Measurements from ENCODE around the gene BIVM. TPM values are rescaled to one million over a fixed set of nuclear protein-coding genes. Genes with fewer than 3 reads are reported as not detected.

BIVM gene
- total and polyA plus RNA-seq, 2 donors (not counting 3 experiments of a cell fraction or from before 2014, with no cell fraction given): 7.7 to 20.3 TPM

DNA sequence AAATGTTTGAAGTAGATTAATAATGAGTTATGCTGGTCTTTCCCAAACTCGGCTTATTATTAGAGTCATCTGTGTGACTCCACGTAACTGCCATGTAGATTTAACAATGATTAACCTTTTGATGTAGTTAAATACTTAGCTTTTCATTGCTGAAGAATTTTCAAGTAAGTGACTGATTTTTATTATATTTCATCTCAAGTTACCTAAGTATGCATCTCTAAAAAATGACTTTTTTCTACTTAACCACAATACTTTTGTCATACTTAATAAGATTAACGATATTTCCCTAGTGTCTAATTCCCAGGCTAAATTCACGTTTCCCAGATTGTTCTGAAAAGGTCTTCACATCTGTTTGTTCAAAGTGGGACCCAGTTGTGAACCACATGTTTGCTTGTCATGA, 17.8 kb downstream of the BIVM start:
- Histone ChIP-seq H3K27me3 (ENCODE audit: control insufficient read depth in 2 of 2, insufficient read depth in 2 of 2, low read length in 2 of 2) (no peaks in the 10 kb centered on the region), H3K9me1 (replicated peaks; ENCODE audit: control insufficient read depth, extremely low read depth, insufficient read depth, low read length) (no peaks in the 10 kb centered on the region), H3K4me2 (ENCODE audit: insufficient read depth, low read length) (no peak overlapping the region), H3K79me2 (ENCODE audit: control insufficient read depth, insufficient read depth, low read length) (peaks cover 16% of the 10 kb centered on the region), H2AFZ (ENCODE audit: low read depth, low read length) (no peak overlapping the region), H3K27ac (ENCODE audit: insufficient read depth, low read depth, low read length) (no peak overlapping the region), H3K4me1 (ENCODE audit: control insufficient read depth, extremely low read depth, insufficient read depth, low read length) (peaks cover 2% of the 10 kb centered on the region), H3K36me3 (ENCODE audit: control insufficient read depth in 2 of 2, extremely low read depth in 1 of 2, insufficient read depth in 2 of 2, low read length in 2 of 2) (peaks cover 0 to 2% of the 10 kb centered on the region in 2 experiments), H3K9me3 (replicated peaks; ENCODE audit: control insufficient read depth, insufficient read depth, low read length) (no peaks in the 10 kb centered on the region), H3K9ac (replicated peaks; ENCODE audit: extremely low read depth, insufficient read depth, low read length) (no peak overlapping the region), H4K20me1 (replicated peaks; ENCODE audit: control insufficient read depth, extremely low read depth, insufficient read depth, low read length) (peaks cover 3% of the 10 kb centered on the region), H3K4me3 (replicated peaks in 1 of 3; ENCODE audit: insufficient read depth in 1 of 3, low read depth in 1 of 3, low read length in 3 of 3) (no peak overlapping the region)
- FAIRE-seq: no peak
- CTCF ChIA-PET: no interaction called here
- POLR2A ChIA-PET: no interaction called here
- BruUV-seq (replicated peaks): no TSS peak
- TF ChIP-seq GATA2 (IDR thresholded peaks at IDR 0.05; ENCODE audit: insufficient read depth, insufficient read length, low read depth, low read length) (no peak), EZH2 (IDR thresholded peaks at IDR 0.05; ENCODE audit: borderline replicate concordance, low read depth, low read length, severe bottlenecking) (no peak), JUN (IDR thresholded peaks at IDR 0.05; ENCODE audit: borderline replicate concordance, insufficient read depth, insufficient read length, low read depth) (no peak), FOS (IDR thresholded peaks at IDR 0.05; ENCODE audit: borderline replicate concordance, insufficient read depth, low read length) (no peak), MYC (IDR thresholded peaks at IDR 0.05; ENCODE audit: low read depth, low read length) (no peak)
- TF ChIP-seq, protein P1, sequence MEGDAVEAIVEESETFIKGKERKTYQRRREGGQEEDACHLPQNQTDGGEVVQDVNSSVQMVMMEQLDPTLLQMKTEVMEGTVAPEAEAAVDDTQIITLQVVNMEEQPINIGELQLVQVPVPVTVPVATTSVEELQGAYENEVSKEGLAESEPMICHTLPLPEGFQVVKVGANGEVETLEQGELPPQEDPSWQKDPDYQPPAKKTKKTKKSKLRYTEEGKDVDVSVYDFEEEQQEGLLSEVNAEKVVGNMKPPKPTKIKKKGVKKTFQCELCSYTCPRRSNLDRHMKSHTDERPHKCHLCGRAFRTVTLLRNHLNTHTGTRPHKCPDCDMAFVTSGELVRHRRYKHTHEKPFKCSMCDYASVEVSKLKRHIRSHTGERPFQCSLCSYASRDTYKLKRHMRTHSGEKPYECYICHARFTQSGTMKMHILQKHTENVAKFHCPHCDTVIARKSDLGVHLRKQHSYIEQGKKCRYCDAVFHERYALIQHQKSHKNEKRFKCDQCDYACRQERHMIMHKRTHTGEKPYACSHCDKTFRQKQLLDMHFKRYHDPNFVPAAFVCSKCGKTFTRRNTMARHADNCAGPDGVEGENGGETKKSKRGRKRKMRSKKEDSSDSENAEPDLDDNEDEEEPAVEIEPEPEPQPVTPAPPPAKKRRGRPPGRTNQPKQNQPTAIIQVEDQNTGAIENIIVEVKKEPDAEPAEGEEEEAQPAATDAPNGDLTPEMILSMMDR (IDR thresholded peaks at IDR 0.05; ENCODE audit: extremely low read depth in 1 of 2, insufficient read depth in 1 of 2, low read depth in 1 of 2, low read length in 2 of 2): no peak
- intact Hi-C loops (cut with micrococcal nuclease) (no loop called here), dilution Hi-C loops (cut with MboI; ENCODE audit: extremely low pct_ligation_motif_present, low sequenced_read_pairs) (no loop called here)
- DNase-seq (ENCODE audit: low read depth, low spot score): no peak

DNA sequence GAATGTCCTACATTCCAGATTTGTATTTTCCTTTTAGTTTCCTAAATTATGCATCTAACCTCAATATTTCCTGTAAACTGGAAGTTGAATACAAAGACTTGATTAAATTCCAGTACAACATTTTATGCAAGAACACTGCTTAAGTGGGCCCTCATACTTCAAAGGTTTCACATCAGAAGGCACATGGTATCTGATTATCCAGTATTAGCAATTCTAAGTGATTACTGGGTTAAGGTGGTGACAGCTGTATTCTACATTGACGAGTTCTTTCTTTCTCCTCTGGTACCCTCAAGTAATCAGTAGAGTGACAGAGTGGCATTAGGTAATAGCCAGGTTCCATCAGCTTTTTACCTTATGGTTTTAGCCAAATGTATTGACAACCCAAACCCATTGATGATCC, 18.3 kb downstream of the BIVM start:
- Histone ChIP-seq H3K79me2 (ENCODE audit: control insufficient read depth, insufficient read depth, low read length) (peaks cover 16% of the 10 kb centered on the region), H3K27me3 (ENCODE audit: control insufficient read depth in 2 of 2, insufficient read depth in 2 of 2, low read length in 2 of 2) (no peaks in the 10 kb centered on the region), H3K9ac (replicated peaks; ENCODE audit: extremely low read depth, insufficient read depth, low read length) (no peak overlapping the region), H3K27ac (ENCODE audit: insufficient read depth, low read depth, low read length) (no peak overlapping the region), H3K9me1 (replicated peaks; ENCODE audit: control insufficient read depth, extremely low read depth, insufficient read depth, low read length) (no peaks in the 10 kb centered on the region), H3K4me1 (ENCODE audit: control insufficient read depth, extremely low read depth, insufficient read depth, low read length) (peaks cover 2% of the 10 kb centered on the region), H4K20me1 (replicated peaks; ENCODE audit: control insufficient read depth, extremely low read depth, insufficient read depth, low read length) (peaks cover 3% of the 10 kb centered on the region), H3K4me2 (ENCODE audit: insufficient read depth, low read length) (no peak overlapping the region), H2AFZ (ENCODE audit: low read depth, low read length) (no peak overlapping the region), H3K9me3 (replicated peaks; ENCODE audit: control insufficient read depth, insufficient read depth, low read length) (no peaks in the 10 kb centered on the region), H3K36me3 (ENCODE audit: control insufficient read depth in 2 of 2, extremely low read depth in 1 of 2, insufficient read depth in 2 of 2, low read length in 2 of 2) (peaks cover 0 to 4% of the 10 kb centered on the region in 2 experiments), H3K4me3 (replicated peaks in 1 of 3; ENCODE audit: insufficient read depth in 1 of 3, low read depth in 1 of 3, low read length in 3 of 3) (no peak overlapping the region)
- TF ChIP-seq, protein P1 (IDR thresholded peaks at IDR 0.05; ENCODE audit: extremely low read depth in 1 of 2, insufficient read depth in 1 of 2, low read depth in 1 of 2, low read length in 2 of 2): no peak
- TF ChIP-seq MYC (IDR thresholded peaks at IDR 0.05; ENCODE audit: low read depth, low read length) (no peak), POLR2A (IDR thresholded peaks at IDR 0.05; ENCODE audit: low read depth, low read length) (no peak), EZH2 (IDR thresholded peaks at IDR 0.05; ENCODE audit: borderline replicate concordance, low read depth, low read length, severe bottlenecking) (no peak), FOS (IDR thresholded peaks at IDR 0.05; ENCODE audit: borderline replicate concordance, insufficient read depth, low read length) (no peak), GATA2 (IDR thresholded peaks at IDR 0.05; ENCODE audit: insufficient read depth, insufficient read length, low read depth, low read length) (no peak), POLR2AphosphoS5 (IDR thresholded peaks at IDR 0.05; ENCODE audit: insufficient read depth, low read depth, low read length) (no peak), JUN (IDR thresholded peaks at IDR 0.05; ENCODE audit: borderline replicate concordance, insufficient read depth, insufficient read length, low read depth) (no peak)
- TF ChIP-seq, protein P2, sequence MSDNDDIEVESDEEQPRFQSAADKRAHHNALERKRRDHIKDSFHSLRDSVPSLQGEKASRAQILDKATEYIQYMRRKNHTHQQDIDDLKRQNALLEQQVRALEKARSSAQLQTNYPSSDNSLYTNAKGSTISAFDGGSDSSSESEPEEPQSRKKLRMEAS (IDR thresholded peaks at IDR 0.05; ENCODE audit: insufficient read depth, insufficient read length): no peak
- ChIA-PET POLR2A (no interaction called here), CTCF (no interaction called here)
- dilution Hi-C loops (cut with MboI; ENCODE audit: extremely low pct_ligation_motif_present, low sequenced_read_pairs): no loop called here
- no peak for DNase-seq (ENCODE audit: low read depth, low spot score)
- FAIRE-seq: no peak
- intact Hi-C loops (cut with micrococcal nuclease): no loop called here
- no TSS peak for BruUV-seq (replicated peaks)
